ENCODE data around the gene PROCR.
"Not testable (repeated sequence)": the region's sequence is repeated elsewhere in the genome, so short reads cannot be mapped to it uniquely, and the experiment has no call there.

GRCh38 chr20:35189223-35189622 is 17.4 kb downstream of the PROCR start:
- not testable (repeated sequence) for TF ChIP-seq POLR2A, CTCF (IDR thresholded peaks at IDR 0.05)
